HL-60 (cell line): Measurements from ENCODE around the gene PPIG.
A peak's percentile ranks its signal among the peaks of the same experiment; 100 is the strongest.

Experiments
- DNase-seq, 2 experiments: peaks; one replicate each; pipeline ENCODE4 v3.0.0-alpha.2; 2010 to 2020; ENCODE audit warnings: low read depth in 1 of 2, low spot score in 1 of 2
- H3K27ac ChIP-seq: fragments of 250-450 bp; sonication (Bioruptor Pico); replicated peaks from 2 replicates; pipeline ENCODE4 v1.5.1; 2020; ENCODE audit warnings: mild to moderate bottlenecking, moderate library complexity
- H3K27me3 ChIP-seq: fragments of 250-450 bp; sonication (Bioruptor Pico); 2 replicates; pipeline ENCODE4 v1.5.1; 2021; ENCODE audit warnings: mild to moderate bottlenecking, moderate library complexity; ENCODE audit not compliant: insufficient read depth, poor library complexity, severe bottlenecking
- H3K4me3 ChIP-seq: replicated peaks from 2 replicates; pipeline ENCODE4 v1.5.1; 2011; ENCODE audit warnings: mild to moderate bottlenecking, control low read depth, low read length; ENCODE audit not compliant: insufficient read depth
- GABPA ChIP-seq: IDR thresholded peaks from 2 replicates; pipeline ENCODE4 v1.6.1; 2012; ENCODE audit warnings: low read depth
- POLR2AphosphoS5 ChIP-seq: IDR thresholded peaks from 2 replicates; pipeline ENCODE4 v1.6.1; 2012; ENCODE audit warnings: low read depth
- SPI1 ChIP-seq: IDR thresholded peaks from 2 replicates; pipeline ENCODE4 v1.6.1; 2012; ENCODE audit warnings: low read depth, mild to moderate bottlenecking, borderline replicate concordance
- TF ChIP-seq, protein P1 (sequence below): IDR thresholded peaks from 2 replicates; pipeline ENCODE4 v1.6.1; 2012; ENCODE audit warnings: low read depth; ENCODE audit not compliant: insufficient replicate concordance
- TF ChIP-seq, protein P2 (sequence below): IDR thresholded peaks from one replicate; pipeline ENCODE4 v1.5.1; 2011; ENCODE audit warnings: low read length, control low read depth, inconsistent platforms; ENCODE audit not compliant: insufficient read depth

PPIG gene

DNA sequence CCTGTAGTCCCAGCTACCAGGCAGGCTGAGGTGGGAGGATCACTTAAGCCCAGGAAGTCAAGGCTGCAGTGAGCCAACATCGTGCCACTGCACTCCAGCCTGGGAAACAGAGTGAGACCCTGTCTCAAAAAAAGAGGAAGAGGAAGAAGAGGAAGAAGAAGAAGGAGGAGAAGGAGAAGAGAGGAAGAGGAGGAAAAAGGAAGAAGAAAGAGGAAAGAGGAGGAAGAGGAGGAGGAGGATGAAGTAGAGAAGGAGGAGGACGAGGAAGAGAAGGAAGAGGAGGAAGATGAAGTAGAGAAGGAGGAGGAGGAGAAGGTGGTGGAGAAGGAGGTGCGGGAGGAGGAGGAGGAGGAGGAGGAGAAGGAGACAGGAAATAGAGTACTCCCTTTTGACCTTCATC is 72.0 kb downstream of the PPIG start:
- H3K4me3 ChIP-seq = no peak overlapping the region
- H3K27ac ChIP-seq = no peak overlapping the region
- no peak for DNase-seq
- TF ChIP-seq SPI1 = peak; percentile 30; the same call in 1 of the 2 replicates
- no peak for TF ChIP-seq GABPA
- no peaks in the 10 kb centered on the region for H3K27me3 ChIP-seq

DNA sequence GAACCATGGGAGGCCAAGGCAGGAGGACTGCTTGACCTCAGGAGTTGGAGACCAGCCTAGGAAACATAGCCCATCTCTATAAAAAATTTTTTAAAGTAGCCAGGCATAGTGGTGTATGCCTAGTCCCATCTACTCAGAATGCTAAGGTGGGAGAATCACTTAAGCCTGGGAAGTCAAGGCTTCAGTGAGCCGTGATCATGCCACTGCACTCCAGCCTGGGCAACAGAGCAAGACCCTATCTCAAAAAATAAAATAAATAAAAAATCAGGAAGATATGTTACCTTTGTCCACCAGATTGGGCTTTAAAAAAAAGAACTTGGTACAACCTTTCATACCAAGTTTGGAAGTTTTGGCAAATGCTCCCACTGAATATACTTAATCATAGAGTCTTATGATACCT is 74.7 kb downstream of the PPIG start:
- TF ChIP-seq GABPA = no peak
- TF ChIP-seq, protein P1, sequence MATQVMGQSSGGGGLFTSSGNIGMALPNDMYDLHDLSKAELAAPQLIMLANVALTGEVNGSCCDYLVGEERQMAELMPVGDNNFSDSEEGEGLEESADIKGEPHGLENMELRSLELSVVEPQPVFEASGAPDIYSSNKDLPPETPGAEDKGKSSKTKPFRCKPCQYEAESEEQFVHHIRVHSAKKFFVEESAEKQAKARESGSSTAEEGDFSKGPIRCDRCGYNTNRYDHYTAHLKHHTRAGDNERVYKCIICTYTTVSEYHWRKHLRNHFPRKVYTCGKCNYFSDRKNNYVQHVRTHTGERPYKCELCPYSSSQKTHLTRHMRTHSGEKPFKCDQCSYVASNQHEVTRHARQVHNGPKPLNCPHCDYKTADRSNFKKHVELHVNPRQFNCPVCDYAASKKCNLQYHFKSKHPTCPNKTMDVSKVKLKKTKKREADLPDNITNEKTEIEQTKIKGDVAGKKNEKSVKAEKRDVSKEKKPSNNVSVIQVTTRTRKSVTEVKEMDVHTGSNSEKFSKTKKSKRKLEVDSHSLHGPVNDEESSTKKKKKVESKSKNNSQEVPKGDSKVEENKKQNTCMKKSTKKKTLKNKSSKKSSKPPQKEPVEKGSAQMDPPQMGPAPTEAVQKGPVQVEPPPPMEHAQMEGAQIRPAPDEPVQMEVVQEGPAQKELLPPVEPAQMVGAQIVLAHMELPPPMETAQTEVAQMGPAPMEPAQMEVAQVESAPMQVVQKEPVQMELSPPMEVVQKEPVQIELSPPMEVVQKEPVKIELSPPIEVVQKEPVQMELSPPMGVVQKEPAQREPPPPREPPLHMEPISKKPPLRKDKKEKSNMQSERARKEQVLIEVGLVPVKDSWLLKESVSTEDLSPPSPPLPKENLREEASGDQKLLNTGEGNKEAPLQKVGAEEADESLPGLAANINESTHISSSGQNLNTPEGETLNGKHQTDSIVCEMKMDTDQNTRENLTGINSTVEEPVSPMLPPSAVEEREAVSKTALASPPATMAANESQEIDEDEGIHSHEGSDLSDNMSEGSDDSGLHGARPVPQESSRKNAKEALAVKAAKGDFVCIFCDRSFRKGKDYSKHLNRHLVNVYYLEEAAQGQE = no peak
- no peak for TF ChIP-seq SPI1
- TF ChIP-seq, protein P2, sequence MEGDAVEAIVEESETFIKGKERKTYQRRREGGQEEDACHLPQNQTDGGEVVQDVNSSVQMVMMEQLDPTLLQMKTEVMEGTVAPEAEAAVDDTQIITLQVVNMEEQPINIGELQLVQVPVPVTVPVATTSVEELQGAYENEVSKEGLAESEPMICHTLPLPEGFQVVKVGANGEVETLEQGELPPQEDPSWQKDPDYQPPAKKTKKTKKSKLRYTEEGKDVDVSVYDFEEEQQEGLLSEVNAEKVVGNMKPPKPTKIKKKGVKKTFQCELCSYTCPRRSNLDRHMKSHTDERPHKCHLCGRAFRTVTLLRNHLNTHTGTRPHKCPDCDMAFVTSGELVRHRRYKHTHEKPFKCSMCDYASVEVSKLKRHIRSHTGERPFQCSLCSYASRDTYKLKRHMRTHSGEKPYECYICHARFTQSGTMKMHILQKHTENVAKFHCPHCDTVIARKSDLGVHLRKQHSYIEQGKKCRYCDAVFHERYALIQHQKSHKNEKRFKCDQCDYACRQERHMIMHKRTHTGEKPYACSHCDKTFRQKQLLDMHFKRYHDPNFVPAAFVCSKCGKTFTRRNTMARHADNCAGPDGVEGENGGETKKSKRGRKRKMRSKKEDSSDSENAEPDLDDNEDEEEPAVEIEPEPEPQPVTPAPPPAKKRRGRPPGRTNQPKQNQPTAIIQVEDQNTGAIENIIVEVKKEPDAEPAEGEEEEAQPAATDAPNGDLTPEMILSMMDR = no peak
- TF ChIP-seq POLR2AphosphoS5 = no peak
- no peak overlapping the region for H3K4me3 ChIP-seq
- no peaks in the 10 kb centered on the region for H3K27me3 ChIP-seq
- H3K27ac ChIP-seq = peak overlapping the region; percentile 23; the same call in 1 of the 2 replicates
- no peak for DNase-seq

DNA sequence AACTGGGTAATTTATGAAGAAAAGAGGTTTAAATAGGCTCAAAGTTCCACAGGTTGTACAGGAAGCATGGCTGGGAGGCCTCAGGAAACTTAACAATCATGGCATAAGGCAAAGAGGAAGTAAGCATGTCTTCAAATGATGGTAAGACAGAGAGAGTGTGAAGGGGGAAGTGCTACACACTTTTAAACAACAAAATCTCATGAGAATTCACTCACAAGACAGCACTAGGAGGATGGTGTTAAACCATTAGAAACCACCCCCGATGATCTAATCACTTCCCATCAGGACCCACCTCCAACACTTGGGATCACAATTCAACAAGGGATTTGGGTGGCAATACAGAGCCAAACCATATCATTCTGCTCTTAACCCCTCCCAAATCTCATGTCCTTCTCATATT is 75.2 kb downstream of the PPIG start:
- peak overlapping the region; percentile 23; the same call in 1 of the 2 replicates for H3K27ac ChIP-seq
- H3K27me3 ChIP-seq = no peaks in the 10 kb centered on the region
- DNase-seq = peak; percentile 13 to 37
- TF ChIP-seq GABPA (no peak), POLR2AphosphoS5 (no peak), SPI1 (peak; percentile 90)
- TF ChIP-seq, protein P1 = no peak
- TF ChIP-seq, protein P2 = no peak
- H3K4me3 ChIP-seq = no peak overlapping the region

DNA sequence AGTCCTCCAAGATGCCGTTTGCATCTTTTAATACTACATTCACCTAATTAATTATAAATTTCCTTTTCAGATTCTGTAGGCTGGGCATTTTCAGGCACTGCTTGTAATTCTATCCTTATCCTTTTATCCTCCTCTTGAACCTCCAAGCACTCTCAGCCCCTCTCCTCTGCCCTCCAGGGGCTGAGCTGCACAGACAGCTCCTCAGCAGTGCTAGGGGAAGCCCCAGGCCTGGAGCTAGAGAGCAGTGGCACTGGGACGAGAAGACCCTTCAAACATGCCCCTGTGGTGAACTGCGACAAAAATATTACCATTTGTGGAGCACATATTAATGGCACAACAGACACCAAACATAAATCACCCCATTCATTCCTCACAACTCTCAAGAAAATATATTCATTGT is 77.1 kb downstream of the PPIG start:
- Histone ChIP-seq H3K27ac (no peak overlapping the region), H3K4me3 (no peak overlapping the region), H3K27me3 (no peaks in the 10 kb centered on the region)
- DNase-seq = no peak
- TF ChIP-seq POLR2AphosphoS5 = no peak
- TF ChIP-seq, protein P2 = no peak
- TF ChIP-seq, protein P1 = no peak
- TF ChIP-seq SPI1 = no peak
- no peak for TF ChIP-seq GABPA
